NT2/D1 (cell line): Measurements from ENCODE around the gene FAM240A.

ENCODE experiments used
- SUZ12 ChIP-seq: IDR thresholded peaks from 2 replicates; pipeline ENCODE4 v1.6.1; 2011; ENCODE audit not compliant: insufficient read length, insufficient read depth; ENCODE audit errors: extremely low read depth
- YY1 ChIP-seq: IDR thresholded peaks from 2 replicates; pipeline ENCODE4 v1.6.1; 2011; ENCODE audit not compliant: insufficient read length, insufficient read depth
- ZNF274 ChIP-seq: IDR thresholded peaks from 2 replicates; pipeline ENCODE4 v1.6.1; 2011; ENCODE audit warnings: mild to moderate bottlenecking, low read depth, low read length

GRCh38 chr3:46599590-46599989 is 12.7 kb upstream of the FAM240A start:
- TF ChIP-seq SUZ12 (no peak), ZNF274 (no peak), YY1 (no peak)
